Right atrium auricular region (tissue), 2 donors: ENCODE results near the gene WDR91. TPM values are rescaled to one million over a fixed set of nuclear protein-coding genes. Genes with fewer than 3 reads are reported as not detected.

Source experiments
- DNase-seq: peaks from one replicate; pipeline ENCODE4 v3.0.0-alpha.2; 2019; ENCODE audit warnings: low spot score
- H3K27ac ChIP-seq, 2 donors: fragments of 200-600 bp; sonication (generic); 1 replicate in 1 of 2; 2 replicates in 1 of 2; pipeline ENCODE4 v1.5.1; 2016 to 2019
- H3K27me3 ChIP-seq, 2 donors: fragments of 200-600 bp; sonication (generic); one replicate each; pipeline versions ENCODE4 v1.5.1 to v1.6.0; 2017 to 2019
- H3K36me3 ChIP-seq: fragments of 200-600 bp; sonication (generic); one replicate; pipeline ENCODE4 v1.5.1; 2016
- H3K4me1 ChIP-seq, 2 donors: fragments of 200-600 bp; sonication (generic); one replicate each; pipeline versions ENCODE4 v1.5.1 to v1.6.0; 2017 to 2019
- H3K4me3 ChIP-seq, 2 donors: fragments of 200-600 bp; sonication (generic); 1 replicate in 1 of 2; 2 replicates in 1 of 2; pipeline ENCODE4 v1.5.1; 2017 to 2019; ENCODE audit warnings: mild to moderate bottlenecking in 1 of 2, moderate library complexity in 1 of 2
- H3K9me3 ChIP-seq, 2 donors: fragments of 200-600 bp; sonication (generic); one replicate each; pipeline ENCODE4 v1.5.1; 2019
- CTCF ChIP-seq, 2 donors: fragments of 200-600 bp; sonication (generic); IDR thresholded peaks; one replicate each; pipeline ENCODE4 v1.5.1; 2019; ENCODE audit warnings: antibody characterized with exemption in 2 of 2
- total RNA-seq, 2 donors: library from RNA; depleted of rRNA; stranded (reverse); fragments of >200 nt; gene quantifications; one replicate each; pipeline ENCODE4 v1.1.0, GENCODE V29; 2016

Gene WDR91
- total RNA-seq, 2 donors from 2014 or later, result 3.3 to 4.5 TPM

DNA sequence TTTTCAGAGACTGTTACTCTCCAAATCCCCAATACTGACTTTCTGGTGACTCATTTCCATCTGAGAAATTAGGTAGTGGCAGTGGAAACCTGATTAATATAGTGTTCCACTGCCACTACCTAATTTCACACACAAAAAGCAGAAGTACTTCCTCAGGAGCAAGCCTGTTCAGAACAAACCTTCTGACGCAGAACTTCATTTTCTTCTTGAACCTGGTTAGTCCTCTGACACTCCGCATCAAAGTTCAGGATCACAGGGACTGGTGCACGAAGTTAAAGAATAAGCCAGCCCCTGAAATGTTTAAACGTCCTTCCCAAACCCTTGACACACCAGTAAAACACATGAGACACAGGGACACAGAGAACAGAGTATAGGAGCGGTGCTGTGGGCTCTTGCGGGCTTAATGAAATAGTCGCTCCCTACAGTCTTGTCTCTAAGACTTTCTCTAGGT lies 4.4 kb downstream of the WDR91 start:
- peaks cover 36% of the 10 kb centered on the region for H3K36me3 ChIP-seq
- no peak overlapping the region for H3K4me3 ChIP-seq
- peaks cover 0 to 9% of the 10 kb centered on the region in 2 donors for H3K4me1 ChIP-seq

GRCh38 chr7:135205850-135206249 lies 5.5 kb downstream of the WDR91 start:
- no peaks in the 10 kb centered on the region for H3K27me3 ChIP-seq
- no peaks in the 10 kb centered on the region for H3K9me3 ChIP-seq
- DNase-seq, result no peak
- peaks cover 36% of the 10 kb centered on the region for H3K36me3 ChIP-seq
- no peak overlapping the region for H3K4me3 ChIP-seq
- H3K4me1 ChIP-seq, result peaks cover 0 to 13% of the 10 kb centered on the region in 2 donors
- H3K27ac ChIP-seq, result no peak overlapping the region
- no peak for TF ChIP-seq CTCF (IDR thresholded peaks at IDR 0.05)

More for the DNA sequence above, 4.4 kb downstream of the WDR91 start:
- Histone ChIP-seq H3K27ac (no peak overlapping the region), H3K9me3 (no peaks in the 10 kb centered on the region), H3K27me3 (no peaks in the 10 kb centered on the region)
- no peak for TF ChIP-seq CTCF (IDR thresholded peaks at IDR 0.05)
- no peak for DNase-seq

DNA sequence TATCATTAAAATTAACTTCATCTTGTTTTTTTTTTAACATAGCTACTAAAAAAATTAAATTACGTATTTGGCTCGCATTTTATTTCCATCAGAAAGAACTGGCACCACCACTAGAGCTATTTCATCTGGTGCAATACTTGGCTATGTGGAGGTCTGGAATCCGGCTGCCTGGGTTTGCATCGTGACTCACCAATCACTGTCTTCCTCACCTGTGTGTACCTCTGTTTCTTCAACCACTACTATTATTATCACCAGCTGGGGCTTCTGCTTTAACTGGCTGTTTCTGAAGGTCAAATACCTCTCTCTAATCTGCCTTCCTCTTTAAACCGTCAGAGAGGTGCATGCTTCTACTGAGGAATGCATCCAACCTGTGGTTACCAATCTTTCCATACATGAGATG lies 6.5 kb downstream of the WDR91 start:
- Histone ChIP-seq H3K27me3 (no peaks in the 10 kb centered on the region), H3K27ac (no peak overlapping the region), H3K4me3 (no peak overlapping the region), H3K36me3 (peaks cover 36% of the 10 kb centered on the region), H3K9me3 (no peaks in the 10 kb centered on the region), H3K4me1 (peaks cover 0 to 4% of the 10 kb centered on the region in 2 donors)
- TF ChIP-seq CTCF (IDR thresholded peaks at IDR 0.05), result no peak
- DNase-seq, result no peak

GRCh38 chr7:135204341-135204749 lies 7.0 kb downstream of the WDR91 start:
- no peak for DNase-seq
- H3K4me1 ChIP-seq, result peaks cover 0 to 4% of the 10 kb centered on the region in 2 donors
- no peak overlapping the region for H3K27ac ChIP-seq
- no peaks in the 10 kb centered on the region for H3K27me3 ChIP-seq
- TF ChIP-seq CTCF (IDR thresholded peaks at IDR 0.05), result no peak
- H3K9me3 ChIP-seq, result no peaks in the 10 kb centered on the region
- no peak overlapping the region for H3K4me3 ChIP-seq
- peaks cover 36% of the 10 kb centered on the region for H3K36me3 ChIP-seq

- no peak for TF ChIP-seq CTCF (IDR thresholded peaks at IDR 0.05)
- no peak overlapping the region for H3K4me3 ChIP-seq
- no peaks in the 10 kb centered on the region for H3K9me3 ChIP-seq
- H3K27me3 ChIP-seq, result no peaks in the 10 kb centered on the region
- H3K4me1 ChIP-seq, result peaks cover 0 to 4% of the 10 kb centered on the region in 2 donors
- peaks cover 57% of the 10 kb centered on the region for H3K36me3 ChIP-seq
- no peak overlapping the region for H3K27ac ChIP-seq
- no peak for DNase-seq
Observed at GRCh38 chr7:135201350-135201749, 10.0 kb downstream of the WDR91 start.

DNA sequence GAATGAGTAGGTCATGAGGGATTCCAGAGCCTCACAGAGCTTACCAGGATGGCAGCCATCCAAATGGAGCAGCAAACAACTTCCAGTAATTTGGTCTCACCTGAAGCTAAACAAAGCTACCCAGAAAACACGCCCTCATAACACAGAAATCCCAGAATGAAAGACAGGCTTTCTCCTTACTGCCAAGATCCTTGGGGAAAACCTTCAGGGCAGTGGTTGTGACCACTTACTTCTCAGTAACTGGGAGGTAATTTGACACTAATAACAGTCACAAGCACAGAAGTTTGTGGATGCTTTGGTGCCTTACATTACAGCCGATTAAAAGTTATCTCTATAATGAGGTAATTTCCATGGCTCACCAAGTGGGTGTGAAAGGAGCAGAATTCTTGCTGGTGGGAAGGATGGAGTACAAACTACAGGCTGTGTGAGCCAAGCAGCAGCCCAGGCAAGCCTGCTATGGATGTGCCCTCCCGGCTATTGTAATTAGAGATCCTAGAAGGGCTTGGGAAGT lies 10.4 kb downstream of the WDR91 start:
- no peak for DNase-seq
- H3K27me3 ChIP-seq, result no peaks in the 10 kb centered on the region
- H3K9me3 ChIP-seq, result no peaks in the 10 kb centered on the region
- H3K4me3 ChIP-seq, result no peak overlapping the region
- H3K27ac ChIP-seq, result no peak overlapping the region
- H3K36me3 ChIP-seq, result peaks cover 57% of the 10 kb centered on the region
- TF ChIP-seq CTCF (IDR thresholded peaks at IDR 0.05), result no peak
- peaks cover 0 to 4% of the 10 kb centered on the region in 2 donors for H3K4me1 ChIP-seq
